ENCODE data around the gene IRAK2. TPM values are rescaled to one million over a fixed set of nuclear protein-coding genes. Genes with fewer than 3 reads are reported as not detected.

Gene IRAK2
- total RNA-seq, 1 experiment from 2014 or later: 0.61 TPM

- H3K27me3 Mint-ChIP-seq (ENCODE audit: low read depth): no peaks in the 10 kb centered on the region; the same call in 1 of the 2 replicates
- no peak overlapping the region for H2BK15ac ChIP-seq (ENCODE audit: low read depth, low read length)
- peaks cover 2% of the 10 kb centered on the region; the same call in 1 of the 2 replicates for H3K4me1 ChIP-seq (ENCODE audit: insufficient read depth, low read length)
- WGBS (ENCODE audit: extremely low coverage, insufficient read length, low lambda C conversion rate): no CpG with 5 or more reads among the region's 23 CpGs
- no peak overlapping the region for H3K14ac ChIP-seq (ENCODE audit: insufficient read depth, low read length)
- no peak overlapping the region for H4K8ac ChIP-seq (replicated peaks; ENCODE audit: insufficient read length, low read depth, low read length)
- H3K9ac ChIP-seq (ENCODE audit: extremely low read depth, insufficient read length, low read length): no peak overlapping the region
- H3K79me2 ChIP-seq (ENCODE audit: insufficient read depth, low read length): peaks cover 10% of the 10 kb centered on the region; the same call in 1 of the 2 replicates
- H3K27ac Mint-ChIP-seq: no peak overlapping the region
- H4K91ac ChIP-seq (ENCODE audit: insufficient read length, low read depth, low read length): no peak overlapping the region
- no peak overlapping the region for H2BK12ac ChIP-seq (ENCODE audit: insufficient read length, low read depth, low read length)
- peaks cover 11 to 25% (median 13%) of the 10 kb centered on the region in 3 experiments for H3K36me3 Mint-ChIP-seq (ENCODE audit: insufficient read depth in 1 of 3, low read depth in 3 of 3)
- H4K5ac ChIP-seq (ENCODE audit: insufficient read length, low read depth, low read length): no peak overlapping the region
- no peak overlapping the region for H3K23ac ChIP-seq (ENCODE audit: insufficient read length, low read depth, low read length)
- TF ChIP-seq, protein P1, sequence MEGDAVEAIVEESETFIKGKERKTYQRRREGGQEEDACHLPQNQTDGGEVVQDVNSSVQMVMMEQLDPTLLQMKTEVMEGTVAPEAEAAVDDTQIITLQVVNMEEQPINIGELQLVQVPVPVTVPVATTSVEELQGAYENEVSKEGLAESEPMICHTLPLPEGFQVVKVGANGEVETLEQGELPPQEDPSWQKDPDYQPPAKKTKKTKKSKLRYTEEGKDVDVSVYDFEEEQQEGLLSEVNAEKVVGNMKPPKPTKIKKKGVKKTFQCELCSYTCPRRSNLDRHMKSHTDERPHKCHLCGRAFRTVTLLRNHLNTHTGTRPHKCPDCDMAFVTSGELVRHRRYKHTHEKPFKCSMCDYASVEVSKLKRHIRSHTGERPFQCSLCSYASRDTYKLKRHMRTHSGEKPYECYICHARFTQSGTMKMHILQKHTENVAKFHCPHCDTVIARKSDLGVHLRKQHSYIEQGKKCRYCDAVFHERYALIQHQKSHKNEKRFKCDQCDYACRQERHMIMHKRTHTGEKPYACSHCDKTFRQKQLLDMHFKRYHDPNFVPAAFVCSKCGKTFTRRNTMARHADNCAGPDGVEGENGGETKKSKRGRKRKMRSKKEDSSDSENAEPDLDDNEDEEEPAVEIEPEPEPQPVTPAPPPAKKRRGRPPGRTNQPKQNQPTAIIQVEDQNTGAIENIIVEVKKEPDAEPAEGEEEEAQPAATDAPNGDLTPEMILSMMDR (conservative IDR thresholded peaks at IDR 0.05): no peak
- no peak overlapping the region for H2AFZ ChIP-seq (ENCODE audit: low read length)
- no peak overlapping the region for H3K4me2 ChIP-seq (ENCODE audit: insufficient read depth, insufficient read length, low read length)
- no peak overlapping the region for H2AK5ac ChIP-seq (ENCODE audit: insufficient read length, low read length)
- H3K79me1 ChIP-seq (ENCODE audit: insufficient read depth, low read depth, low read length, poor library complexity, severe bottlenecking): no peaks in the 10 kb centered on the region
- no peak overlapping the region for H2BK5ac ChIP-seq (ENCODE audit: insufficient read length, low read length)
- H3K4me1 Mint-ChIP-seq: peaks cover 12 to 16% of the 10 kb centered on the region in 2 experiments
- peaks cover 3% of the 10 kb centered on the region for H3K23me2 ChIP-seq (ENCODE audit: insufficient read length, low read depth, low read length, poor library complexity, severe bottlenecking)
- no peak overlapping the region for H2BK20ac ChIP-seq (ENCODE audit: low read depth, low read length, poor library complexity, severe bottlenecking)
- no peak overlapping the region for H3T11ph ChIP-seq (ENCODE audit: low read length)
- H3K56ac ChIP-seq (ENCODE audit: insufficient read length, low read depth, low read length): no peak overlapping the region
- peak overlapping the region; percentile 89 to 90 for H3K4me3 Mint-ChIP-seq
- H3K9me3 ChIP-seq (ENCODE audit: control insufficient read depth, low read depth, low read length): no peaks in the 10 kb centered on the region
- H4K20me1 ChIP-seq (ENCODE audit: control insufficient read depth, insufficient read depth, insufficient read length): no peaks in the 10 kb centered on the region
- H3K27me3 ChIP-seq (ENCODE audit: insufficient read depth, low read length): no peaks in the 10 kb centered on the region
- H2BK120ac ChIP-seq (ENCODE audit: low read depth, low read length, poor library complexity, severe bottlenecking): no peak overlapping the region
- H3K4ac ChIP-seq (ENCODE audit: low read depth, low read length): no peak overlapping the region
- H3K27ac ChIP-seq (ENCODE audit: insufficient read length, low read depth, low read length): no peak overlapping the region
- H3K18ac ChIP-seq (ENCODE audit: insufficient read length, low read depth, low read length): no peak overlapping the region
- peaks cover 0 to under 1% of the 10 kb centered on the region in 2 experiments; a peak in 3 of 5 replicates for H3K9me3 Mint-ChIP-seq
- no peak for DNase-seq
Measured at GRCh38 chr3:10140996-10141546, 23.6 kb upstream of the IRAK2 start.

Measured in H9 (cell line).